T-helper 17 cell (primary cell): ENCODE measurements around the gene WSCD2. TPM values are rescaled to one million over a fixed set of nuclear protein-coding genes. Genes with fewer than 3 reads are reported as not detected.
A peak's percentile ranks its signal among the peaks of the same experiment; 100 is the strongest.

Experiments used
- ATAC-seq: fragments of 150-1000 bp; cut with Tn5 transposase; 2 replicates; pipeline ENCODE4 v1.10.0; 2021; ENCODE audit warnings: mild to moderate bottlenecking, moderate library complexity
- DNase-seq, 3 donors: peaks; one replicate each; pipeline versions ENCODE4 v3.0.0 to v3.0.0-alpha.2; 2020 to 2021
- H3K9me3 ChIP-seq: one replicate; pipeline ENCODE4 v1.7.0; 2013; ENCODE audit warnings: low read length, mild to moderate bottlenecking; ENCODE audit not compliant: control insufficient read depth, poor library complexity, severe bottlenecking
- H3K27ac Mint-ChIP-seq: one replicate; pipeline ENCODE4 v1.8.0; 2022; ENCODE audit warnings: mild to moderate bottlenecking, moderate library complexity, mixed read lengths
- H3K27me3 Mint-ChIP-seq: one replicate; pipeline ENCODE4 v1.8.0; 2022; ENCODE audit warnings: mixed read lengths
- H3K36me3 Mint-ChIP-seq: one replicate; pipeline ENCODE4 v1.8.0; 2022; ENCODE audit warnings: low read depth, mixed read lengths
- H3K4me1 Mint-ChIP-seq: one replicate; pipeline ENCODE4 v1.8.0; 2022; ENCODE audit warnings: mild to moderate bottlenecking, mixed read lengths
- H3K4me3 Mint-ChIP-seq: one replicate; pipeline ENCODE4 v1.8.0; 2022; ENCODE audit warnings: mild to moderate bottlenecking, moderate library complexity, mixed read lengths
- total RNA-seq, 4 donors: library from RNA in 2 of 4; stranded (reverse) in 2 of 4; gene quantifications; one replicate each; pipeline ENCODE4 v1.2.3 and lab custom pipeline; 2022 to 2026

Gene WSCD2
- total RNA-seq, result under 1 TPM in 1 of 2 donors, not detected in 1; 0.60 TPM
- total RNA-seq (lab: John Stamatoyannopoulos, UW), result 0 reads per million in 2 donors

DNA sequence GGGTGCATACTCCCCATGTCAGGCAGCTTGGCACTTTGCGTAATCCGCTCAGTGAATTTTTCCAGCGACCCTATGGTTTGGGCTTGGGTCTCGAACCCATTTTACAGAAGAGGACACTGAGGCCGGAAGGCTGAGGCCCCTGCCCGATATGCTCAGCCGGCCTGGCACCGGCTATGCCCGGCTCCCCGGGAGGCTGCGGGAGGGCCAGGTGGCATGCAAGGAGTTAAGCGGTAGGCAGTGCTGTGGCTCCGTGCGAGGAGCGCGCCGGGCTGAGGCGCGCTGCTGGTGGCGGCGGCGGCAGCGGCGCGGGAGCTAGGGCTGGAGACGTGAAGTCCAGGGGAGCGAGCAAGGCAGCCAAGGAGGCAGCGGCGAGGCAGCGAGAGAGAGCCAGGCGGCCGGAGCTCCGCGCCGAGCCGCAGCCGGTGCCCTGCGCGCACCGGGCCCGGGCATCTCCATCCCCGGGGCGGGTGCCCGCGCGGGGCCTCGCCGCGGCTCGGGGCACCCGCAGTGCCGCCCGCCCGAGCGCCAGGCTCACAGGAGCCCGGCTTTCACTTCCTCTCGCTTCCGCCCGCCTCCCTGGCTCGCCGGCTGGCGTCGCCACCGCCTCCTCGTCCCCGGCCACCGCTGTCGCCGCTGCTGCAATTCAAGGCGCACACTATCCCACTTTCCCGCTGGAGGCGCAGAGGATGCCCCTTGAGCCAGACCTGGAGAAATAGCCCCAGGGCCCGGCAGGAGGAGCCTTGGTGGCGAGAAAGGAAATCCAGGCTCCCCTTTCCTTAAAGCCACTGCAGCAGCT lies at the start of gene WSCD2:
Gene WSCD2, plus strand, starts transcription at position 272 of the 796 bp plus-strand sequence. CDS start 66,545 bp downstream, outside the sequence.
- peak within 1 kb of the TSS; percentile 74 for H3K4me3 Mint-ChIP-seq
- DNase-seq (no peak), ATAC-seq (peak; percentile 49)
- peaks cover 2% of the 10 kb centered on the region for H3K36me3 Mint-ChIP-seq
- H3K27ac Mint-ChIP-seq, result no peak within 1 kb of the TSS
- H3K27me3 Mint-ChIP-seq, result peaks cover 64% of the 10 kb centered on the region
- no peaks in the 10 kb centered on the region for H3K9me3 ChIP-seq
- peaks cover 7% of the 10 kb centered on the region for H3K4me1 Mint-ChIP-seq

DNA sequence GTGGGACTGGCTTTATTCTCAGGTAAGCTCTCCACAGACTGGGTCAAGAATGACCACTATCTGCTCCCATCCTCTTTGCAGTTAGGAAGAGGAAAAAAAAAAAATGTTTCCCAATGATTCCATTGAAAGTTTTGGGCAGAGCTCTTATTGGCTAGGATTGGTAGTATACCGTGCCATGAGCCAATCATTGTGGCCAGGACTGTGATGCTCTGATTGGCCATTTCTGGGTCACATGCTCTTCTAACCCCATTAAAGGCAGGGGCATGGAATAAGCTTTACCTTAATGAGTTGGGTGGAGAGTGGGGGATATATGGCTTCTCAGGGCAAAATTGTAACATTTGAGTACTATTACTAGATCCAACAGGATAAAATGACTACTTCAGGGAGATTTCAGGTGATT lies 49.4 kb upstream of the WSCD2 start:
- no peaks in the 10 kb centered on the region for H3K4me1 Mint-ChIP-seq
- no peak overlapping the region for H3K27ac Mint-ChIP-seq
- DNase-seq, result no peak
- peaks cover 24% of the 10 kb centered on the region for H3K27me3 Mint-ChIP-seq
- no peak overlapping the region for H3K4me3 Mint-ChIP-seq
- H3K9me3 ChIP-seq, result no peaks in the 10 kb centered on the region
- no peaks in the 10 kb centered on the region for H3K36me3 Mint-ChIP-seq
- ATAC-seq, result no peak

DNA sequence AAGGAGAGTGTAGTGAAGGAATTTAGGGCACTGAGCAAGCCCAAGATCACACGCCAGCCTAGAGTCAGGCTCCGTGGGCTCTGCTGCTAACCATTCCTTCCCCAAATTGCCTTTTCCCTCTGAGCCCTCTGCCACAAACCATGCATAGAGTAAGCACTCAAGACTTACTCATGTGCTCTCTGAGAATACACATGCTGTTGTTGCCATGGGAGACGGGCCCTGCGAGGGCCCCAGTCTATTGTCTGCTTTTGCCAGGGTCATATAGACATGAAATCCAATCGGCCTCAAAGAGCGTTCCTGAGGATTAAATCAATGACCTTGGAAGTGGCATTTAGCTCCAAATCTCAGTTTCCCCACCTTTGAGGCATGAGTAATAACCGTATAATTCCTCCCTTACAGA lies 48.7 kb upstream of the WSCD2 start:
- Mint-ChIP-seq H3K4me1 (no peaks in the 10 kb centered on the region), H3K36me3 (no peaks in the 10 kb centered on the region), H3K4me3 (no peak overlapping the region), H3K27ac (no peak overlapping the region), H3K27me3 (peaks cover 24% of the 10 kb centered on the region)
- no peak for ATAC-seq
- no peak for DNase-seq
- H3K9me3 ChIP-seq, result no peaks in the 10 kb centered on the region

DNA sequence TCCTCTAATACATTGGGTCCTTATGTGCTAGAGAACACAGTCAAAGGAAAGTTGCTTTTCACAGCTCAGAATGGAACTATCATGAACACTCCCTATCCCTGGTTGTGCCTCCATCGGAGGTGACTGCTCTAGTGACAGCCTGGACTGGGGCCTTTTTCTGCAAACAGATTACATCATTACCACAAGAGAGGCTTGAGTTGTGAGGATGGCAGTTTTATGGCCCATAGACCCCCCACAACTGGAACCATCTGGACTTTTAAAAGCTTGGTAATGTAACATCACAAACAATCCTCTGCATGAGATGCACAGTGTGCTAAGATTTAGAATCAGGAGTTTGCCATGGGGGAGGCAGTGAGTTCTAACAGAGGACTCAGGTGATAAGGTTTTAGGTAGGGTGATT lies 46.6 kb upstream of the WSCD2 start:
- DNase-seq (no peak), ATAC-seq (no peak)
- Mint-ChIP-seq H3K27me3 (peaks cover 10% of the 10 kb centered on the region), H3K4me1 (no peaks in the 10 kb centered on the region), H3K4me3 (no peak overlapping the region), H3K36me3 (no peaks in the 10 kb centered on the region), H3K27ac (no peak overlapping the region)
- no peaks in the 10 kb centered on the region for H3K9me3 ChIP-seq

DNA sequence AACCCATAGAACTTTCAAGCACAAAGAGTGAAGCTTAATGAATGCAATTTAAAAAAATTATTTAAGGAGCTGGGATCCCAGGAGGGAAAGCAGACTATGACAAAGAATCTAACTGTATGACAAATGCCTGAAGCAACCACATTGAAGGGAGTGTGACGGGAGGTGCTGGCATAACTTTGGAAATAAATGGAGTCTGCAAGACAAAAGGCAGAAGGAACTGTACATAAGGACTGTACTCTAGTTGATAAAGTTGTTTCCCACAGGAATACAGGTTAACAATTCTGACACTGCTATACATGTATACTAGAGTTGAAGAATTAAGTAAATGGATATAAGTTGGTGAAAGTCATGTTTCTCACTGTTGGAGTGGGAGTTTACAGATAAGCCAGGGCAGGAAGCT lies 41.2 kb upstream of the WSCD2 start:
- H3K9me3 ChIP-seq, result peaks cover 4% of the 10 kb centered on the region
- Mint-ChIP-seq H3K36me3 (no peaks in the 10 kb centered on the region), H3K4me3 (no peak overlapping the region), H3K27me3 (no peaks in the 10 kb centered on the region), H3K27ac (no peak overlapping the region), H3K4me1 (no peaks in the 10 kb centered on the region)
- ATAC-seq (no peak), DNase-seq (no peak)

DNA sequence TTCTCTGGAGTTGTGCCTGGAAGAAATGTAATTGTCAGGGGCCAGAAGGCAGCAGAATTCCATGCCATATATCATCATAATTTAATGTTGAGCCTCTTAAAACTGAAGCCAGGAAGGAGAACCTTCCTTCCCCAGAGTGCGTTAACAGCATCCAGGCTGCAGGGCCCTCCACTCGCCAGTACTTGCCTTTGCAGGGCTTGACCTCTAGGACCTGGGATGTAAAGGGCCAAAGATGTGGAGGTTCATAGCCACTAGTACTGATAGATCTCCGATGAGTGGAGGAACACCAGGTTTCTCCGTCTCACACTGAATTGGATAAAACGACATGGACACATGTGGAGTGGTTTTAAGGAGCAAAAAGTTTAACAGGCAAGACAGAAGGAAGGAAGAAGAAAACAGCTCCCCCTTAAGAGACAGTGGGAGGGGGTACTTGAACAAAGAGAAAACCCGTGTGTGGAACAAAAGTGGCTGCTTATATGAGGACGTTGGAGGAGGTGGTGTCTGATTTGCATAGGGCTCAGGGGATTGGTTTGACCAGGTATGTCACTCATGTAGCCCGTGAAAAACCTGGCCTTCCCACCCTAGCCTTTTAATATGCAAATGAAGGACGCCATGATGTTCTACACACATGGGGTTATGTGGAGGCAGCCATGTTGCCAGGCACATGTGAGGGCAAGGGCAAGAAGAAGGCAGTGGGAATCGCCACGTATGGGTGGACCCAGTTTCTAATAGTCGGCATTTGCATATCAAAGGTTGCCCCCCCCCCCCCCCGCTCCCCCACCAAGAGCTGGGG lies 38.8 kb upstream of the WSCD2 start:
- H3K9me3 ChIP-seq, result peaks cover 4% of the 10 kb centered on the region
- peaks cover 9% of the 10 kb centered on the region for H3K27me3 Mint-ChIP-seq
- no peaks in the 10 kb centered on the region for H3K4me1 Mint-ChIP-seq
- H3K36me3 Mint-ChIP-seq, result no peaks in the 10 kb centered on the region
- DNase-seq (no peak), ATAC-seq (no peak)
- no peak overlapping the region for H3K27ac Mint-ChIP-seq
- H3K4me3 Mint-ChIP-seq, result no peak overlapping the region

DNA sequence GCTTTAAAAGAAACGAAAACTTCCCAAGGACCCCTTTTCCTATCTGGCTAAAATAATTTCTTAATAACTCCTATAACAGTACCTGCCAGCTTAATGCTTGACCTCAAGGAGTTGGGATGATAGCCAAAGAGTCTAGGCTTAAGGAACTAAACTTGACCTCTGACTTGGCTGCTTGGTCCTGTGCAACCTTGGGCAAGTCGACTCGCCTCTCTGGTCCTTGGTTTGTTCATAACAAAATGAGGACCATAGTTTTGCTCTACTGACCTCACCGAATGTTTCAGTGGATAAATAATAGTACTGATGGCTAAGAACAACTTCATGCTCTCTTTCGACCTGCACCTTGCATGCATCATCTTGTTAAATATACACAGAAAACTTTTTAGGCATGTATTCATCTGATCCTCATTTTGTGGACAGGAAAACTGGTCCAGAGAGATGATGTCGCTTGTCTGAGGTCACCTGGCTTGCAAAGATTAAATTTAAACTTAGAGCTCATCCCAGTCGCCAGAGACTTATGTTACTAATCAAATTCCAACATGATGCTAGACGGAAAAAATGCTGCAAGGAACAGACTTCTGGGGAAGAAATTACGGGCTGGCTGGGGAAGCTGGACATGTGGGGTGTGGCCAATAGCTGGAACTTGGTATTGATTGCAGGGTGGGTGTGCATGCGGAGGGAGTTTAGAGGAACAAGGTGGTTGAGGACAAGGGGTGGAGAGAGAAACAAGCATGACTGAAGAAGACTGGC lies 38.0 kb upstream of the WSCD2 start:
- no peaks in the 10 kb centered on the region for H3K36me3 Mint-ChIP-seq
- H3K9me3 ChIP-seq, result peaks cover 4% of the 10 kb centered on the region
- H3K4me3 Mint-ChIP-seq, result no peak overlapping the region
- peaks cover 9% of the 10 kb centered on the region for H3K27me3 Mint-ChIP-seq
- H3K27ac Mint-ChIP-seq, result no peak overlapping the region
- H3K4me1 Mint-ChIP-seq, result no peaks in the 10 kb centered on the region
- DNase-seq (no peak), ATAC-seq (no peak)

DNA sequence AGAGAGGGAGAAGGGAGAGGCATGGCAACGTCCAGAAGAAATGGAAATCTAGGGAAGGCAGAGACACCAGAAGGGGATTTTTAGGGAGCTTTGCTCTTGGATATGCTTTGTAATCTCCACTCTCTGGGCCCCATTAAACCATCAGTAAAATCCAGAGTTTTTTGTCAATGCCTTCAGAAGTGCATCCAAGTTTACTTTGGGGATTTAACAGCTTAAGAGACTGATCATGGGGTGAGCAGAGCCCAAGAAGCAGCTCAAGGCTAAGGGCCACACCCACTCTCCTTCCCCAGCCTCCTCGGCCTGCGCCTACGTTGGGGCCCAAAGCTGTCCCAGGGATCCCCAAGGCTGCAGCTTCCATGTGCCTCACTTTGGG lies 37.4 kb upstream of the WSCD2 start:
- Mint-ChIP-seq H3K27ac (no peak overlapping the region), H3K36me3 (no peaks in the 10 kb centered on the region), H3K27me3 (peaks cover 9% of the 10 kb centered on the region), H3K4me3 (no peak overlapping the region), H3K4me1 (no peaks in the 10 kb centered on the region)
- H3K9me3 ChIP-seq, result peaks cover 4% of the 10 kb centered on the region
- DNase-seq, result no peak
- no peak for ATAC-seq

DNA sequence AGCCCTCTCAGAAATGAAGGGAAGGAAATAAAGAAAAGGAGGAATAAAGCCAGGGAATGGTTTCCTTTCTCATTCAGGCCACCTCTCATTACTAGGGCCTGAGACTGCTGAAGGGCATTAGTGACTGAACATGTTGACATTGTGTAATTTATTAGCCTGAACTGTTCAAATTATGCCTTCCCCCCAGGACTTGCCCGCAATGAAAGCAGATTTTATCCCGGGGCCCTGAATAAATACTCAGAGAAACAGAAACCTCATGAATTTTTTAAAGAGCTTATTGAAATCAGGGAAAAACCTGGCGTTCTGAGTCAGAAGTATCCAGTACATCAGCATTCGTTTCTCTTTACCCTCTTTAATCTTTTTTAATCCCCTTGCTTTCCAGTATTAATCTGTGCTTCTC lies 35.9 kb upstream of the WSCD2 start:
- no peaks in the 10 kb centered on the region for H3K36me3 Mint-ChIP-seq
- H3K4me1 Mint-ChIP-seq, result no peaks in the 10 kb centered on the region

DNA sequence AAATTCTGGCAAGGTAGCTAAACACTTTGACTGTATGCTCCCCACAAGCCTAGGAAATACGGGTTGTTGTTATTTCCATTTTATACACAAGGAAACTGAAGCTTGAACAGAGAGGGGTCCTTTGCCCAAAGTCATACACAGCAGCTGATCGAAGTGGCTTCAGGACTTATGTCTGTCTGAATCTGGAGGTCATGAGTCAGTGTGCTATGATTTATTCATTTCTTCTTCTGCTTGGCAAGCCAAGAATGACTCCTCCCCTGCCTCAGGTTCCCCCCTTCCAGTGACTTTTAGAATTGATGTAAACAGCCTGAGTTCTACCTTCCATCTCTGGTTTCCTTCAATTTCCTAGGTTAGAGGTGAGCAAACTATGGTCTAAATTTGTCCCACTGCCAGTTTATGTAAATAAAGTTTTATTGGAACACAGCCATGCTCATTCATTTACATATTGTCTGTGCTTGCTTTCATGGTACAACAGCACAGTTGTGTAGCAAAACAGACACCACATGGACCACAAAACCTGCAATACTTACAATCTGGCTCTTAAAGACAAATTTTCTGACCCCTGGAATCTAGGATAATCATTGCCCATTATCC lies 34.9 kb upstream of the WSCD2 start:
- H3K27ac Mint-ChIP-seq, result no peak overlapping the region
- ATAC-seq, result no peak
- H3K4me1 Mint-ChIP-seq, result no peaks in the 10 kb centered on the region
- H3K4me3 Mint-ChIP-seq, result no peak overlapping the region
- peaks cover 4% of the 10 kb centered on the region for H3K9me3 ChIP-seq
- DNase-seq, result no peak
- H3K27me3 Mint-ChIP-seq, result peaks cover 9% of the 10 kb centered on the region
- no peaks in the 10 kb centered on the region for H3K36me3 Mint-ChIP-seq

More for the DNA sequence above, 35.9 kb upstream of the WSCD2 start:
- DNase-seq (no peak), ATAC-seq (no peak)
- no peak overlapping the region for H3K27ac Mint-ChIP-seq
- H3K9me3 ChIP-seq, result peaks cover 4% of the 10 kb centered on the region
- no peak overlapping the region for H3K4me3 Mint-ChIP-seq
- H3K27me3 Mint-ChIP-seq, result peaks cover 9% of the 10 kb centered on the region

DNA sequence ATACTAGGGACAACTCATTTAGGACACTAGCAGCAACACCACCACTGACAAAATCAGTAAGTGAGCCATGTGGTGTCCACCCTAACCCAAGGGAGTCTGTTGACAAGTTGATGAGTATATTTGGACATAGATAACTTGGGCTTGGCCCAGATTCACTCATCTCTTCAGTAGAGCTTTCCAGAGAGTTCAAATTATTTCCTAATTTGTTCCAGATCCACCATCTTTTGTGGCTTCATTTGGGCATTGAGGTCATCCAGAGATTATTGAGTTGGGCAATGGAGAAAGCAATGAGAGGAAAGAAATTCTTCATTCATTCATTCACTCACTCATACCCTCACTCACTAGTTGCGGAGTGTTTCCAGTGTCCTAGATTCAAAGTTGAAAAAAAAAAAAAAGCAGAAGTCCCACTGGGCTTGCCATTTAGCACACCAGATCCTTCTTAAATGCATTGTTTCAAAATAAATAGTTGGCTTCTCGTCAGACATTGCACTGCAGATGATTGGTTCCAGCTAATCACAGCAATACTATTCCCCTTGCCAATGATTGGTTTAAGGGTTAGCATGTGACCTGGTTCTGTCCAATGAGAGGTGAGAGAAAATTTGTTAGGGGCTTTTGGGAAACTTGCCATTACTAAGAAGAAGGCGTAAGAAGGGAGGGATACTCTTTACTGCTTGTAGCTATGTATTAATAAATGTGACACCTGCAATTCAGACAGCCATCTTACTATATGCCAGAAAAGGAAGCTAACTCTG lies 31.8 kb upstream of the WSCD2 start:
- no peak for DNase-seq
- H3K4me1 Mint-ChIP-seq, result no peaks in the 10 kb centered on the region
- ATAC-seq, result no peak
- peaks cover 28% of the 10 kb centered on the region for H3K27me3 Mint-ChIP-seq
- H3K36me3 Mint-ChIP-seq, result no peaks in the 10 kb centered on the region
- no peaks in the 10 kb centered on the region for H3K9me3 ChIP-seq
- no peak overlapping the region for H3K4me3 Mint-ChIP-seq
- no peak overlapping the region for H3K27ac Mint-ChIP-seq

DNA sequence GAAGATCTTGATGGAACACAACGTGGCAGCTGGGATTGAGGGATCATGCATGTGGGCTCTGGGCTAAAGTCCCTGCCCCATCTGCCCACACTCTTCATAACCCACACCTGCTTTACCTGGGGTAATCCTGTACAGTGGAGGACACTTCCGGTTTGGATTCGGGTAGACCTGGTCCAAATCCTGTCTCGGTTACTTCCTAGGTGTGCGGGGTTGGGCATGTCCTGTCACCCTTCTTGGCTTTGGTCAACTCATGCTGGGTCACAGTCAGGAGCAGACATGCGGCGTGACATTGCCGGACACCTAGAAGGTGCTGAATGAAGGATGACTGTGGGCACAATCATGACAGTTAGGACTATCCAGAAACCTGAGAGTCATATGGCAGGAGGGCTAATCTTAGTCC lies 30.7 kb upstream of the WSCD2 start:
- Mint-ChIP-seq H3K27ac (no peak overlapping the region), H3K4me3 (no peak overlapping the region), H3K4me1 (no peaks in the 10 kb centered on the region), H3K36me3 (no peaks in the 10 kb centered on the region), H3K27me3 (peaks cover 28% of the 10 kb centered on the region)
- H3K9me3 ChIP-seq, result no peaks in the 10 kb centered on the region
- DNase-seq (no peak), ATAC-seq (no peak)
